Measurements from ENCODE around the gene NR3C2. TPM values are rescaled to one million over a fixed set of nuclear protein-coding genes. Genes with fewer than 3 reads are reported as not detected.
"Not testable (repeated sequence)": the region's sequence is repeated elsewhere in the genome, so short reads cannot be mapped to it uniquely, and the experiment has no call there.

Gene NR3C2
- total RNA-seq, 2 experiments from 2014 or later: 4.2 to 4.3 TPM

GRCh38 chr4:148196164-148196563, 246.1 kb downstream of the NR3C2 start:
- POLR2A ChIA-PET: no interaction called here
- intact Hi-C loops (cut with micrococcal nuclease): no loop called here
- no peak overlapping the region for H3K27ac Mint-ChIP-seq
- CTCF ChIA-PET: no interaction called here
- DNase-seq: no peak
- peaks cover 16% of the 10 kb centered on the region for H3K36me3 Mint-ChIP-seq
- H3K27me3 Mint-ChIP-seq: no peaks in the 10 kb centered on the region
- no peaks in the 10 kb centered on the region for H3K9me3 Mint-ChIP-seq
- no peaks in the 10 kb centered on the region for H3K4me1 Mint-ChIP-seq (ENCODE audit: low read depth)
- no peak overlapping the region for H3K4me3 Mint-ChIP-seq

GRCh38 chr4:148192526-148192925, 249.7 kb downstream of the NR3C2 start:
- H3K4me1 Mint-ChIP-seq (ENCODE audit: low read depth): no peaks in the 10 kb centered on the region
- no peak for DNase-seq
- no peaks in the 10 kb centered on the region for H3K27me3 Mint-ChIP-seq
- ChIA-PET POLR2A (no interaction called here), CTCF (no interaction called here)
- no peak overlapping the region for H3K4me3 Mint-ChIP-seq
- H3K36me3 Mint-ChIP-seq: peaks cover 24% of the 10 kb centered on the region
- no peak overlapping the region for H3K27ac Mint-ChIP-seq
- no peaks in the 10 kb centered on the region for H3K9me3 Mint-ChIP-seq
- intact Hi-C loops (cut with micrococcal nuclease): no loop called here

GRCh38 chr4:148187454-148188222, 254.6 kb downstream of the NR3C2 start:
- CTCF ChIA-PET: not testable (repeated sequence)

GRCh38 chr4:148184922-148185321, 257.3 kb downstream of the NR3C2 start:
- H3K4me3 Mint-ChIP-seq: no peak overlapping the region
- intact Hi-C loops (cut with micrococcal nuclease): no loop called here
- H3K4me1 Mint-ChIP-seq (ENCODE audit: low read depth): peaks cover 10% of the 10 kb centered on the region
- peaks cover 4% of the 10 kb centered on the region for H3K9me3 Mint-ChIP-seq
- no peaks in the 10 kb centered on the region for H3K27me3 Mint-ChIP-seq
- ChIA-PET POLR2A (no interaction called here), CTCF (no interaction called here)
- H3K27ac Mint-ChIP-seq: no peak overlapping the region
- peaks cover 17% of the 10 kb centered on the region for H3K36me3 Mint-ChIP-seq
- DNase-seq: no peak

More at GRCh38 chr4:148187454-148188222, 254.6 kb downstream of the NR3C2 start:
- H3K4me3 Mint-ChIP-seq; intact Hi-C loops (cut with micrococcal nuclease); H3K27me3 Mint-ChIP-seq; H3K4me1 Mint-ChIP-seq (ENCODE audit: low read depth); H3K27ac Mint-ChIP-seq; DNase-seq; H3K9me3 Mint-ChIP-seq; POLR2A ChIA-PET: not testable (repeated sequence)
- H3K36me3 Mint-ChIP-seq: peaks cover 27% of the 10 kb centered on the region

GRCh38 chr4:148182230-148182911, 259.8 kb downstream of the NR3C2 start:
- Mint-ChIP-seq H3K4me1 (ENCODE audit: low read depth) (peaks cover 11% of the 10 kb centered on the region), H3K27me3 (no peaks in the 10 kb centered on the region), H3K4me3 (no peak overlapping the region), H3K9me3 (peaks cover 4% of the 10 kb centered on the region), H3K36me3 (peaks cover 9% of the 10 kb centered on the region), H3K27ac (no peak overlapping the region)
- intact Hi-C loops (cut with micrococcal nuclease): no loop called here
- no peak for DNase-seq
- ChIA-PET CTCF (no interaction called here), POLR2A (no interaction called here)

GRCh38 chr4:148173397-148174017, 268.7 kb downstream of the NR3C2 start:
- no peaks in the 10 kb centered on the region for H3K27me3 Mint-ChIP-seq
- H3K27ac Mint-ChIP-seq: no peak overlapping the region
- H3K36me3 Mint-ChIP-seq: peaks cover 14% of the 10 kb centered on the region
- H3K4me1 Mint-ChIP-seq (ENCODE audit: low read depth): peaks cover 23% of the 10 kb centered on the region
- intact Hi-C loops (cut with micrococcal nuclease): no loop called here
- POLR2A ChIA-PET: no interaction called here
- CTCF ChIA-PET: no interaction called here
- no peak for DNase-seq
- no peak overlapping the region for H3K4me3 Mint-ChIP-seq
- H3K9me3 Mint-ChIP-seq: peaks cover 2% of the 10 kb centered on the region

- no peak for DNase-seq
- H3K27me3 Mint-ChIP-seq: no peaks in the 10 kb centered on the region
- no peak overlapping the region for H3K4me3 Mint-ChIP-seq
- ChIA-PET CTCF (no interaction called here), POLR2A (no interaction called here)
- peaks cover 23% of the 10 kb centered on the region for H3K4me1 Mint-ChIP-seq (ENCODE audit: low read depth)
- H3K9me3 Mint-ChIP-seq: peaks cover 2% of the 10 kb centered on the region
- no peak overlapping the region for H3K27ac Mint-ChIP-seq
- H3K36me3 Mint-ChIP-seq: peaks cover 14% of the 10 kb centered on the region
- intact Hi-C loops (cut with micrococcal nuclease): no loop called here
These were observed 270.6 kb downstream of the NR3C2 start for GRCh38 chr4:148171596-148171995.

- peaks cover 11% of the 10 kb centered on the region for H3K36me3 Mint-ChIP-seq
- H3K4me3 Mint-ChIP-seq: no peak overlapping the region
- ChIA-PET POLR2A (no interaction called here), CTCF (interaction anchor here (0.7 kb wide), 1 partner anchor 245 kb away, joined by 3 read pairs; no protein-coding TSS in a partner anchor)
- peaks cover 23% of the 10 kb centered on the region for H3K4me1 Mint-ChIP-seq (ENCODE audit: low read depth)
- intact Hi-C loops (cut with micrococcal nuclease): no loop called here
- H3K27me3 Mint-ChIP-seq: no peaks in the 10 kb centered on the region
- DNase-seq: no peak
- peaks cover 2% of the 10 kb centered on the region for H3K9me3 Mint-ChIP-seq
- H3K27ac Mint-ChIP-seq: no peak overlapping the region
These were observed 271.5 kb downstream of the NR3C2 start for GRCh38 chr4:148170408-148171365.

- Mint-ChIP-seq H3K36me3 (no peaks in the 10 kb centered on the region), H3K4me1 (ENCODE audit: low read depth) (peaks cover 12% of the 10 kb centered on the region), H3K9me3 (no peaks in the 10 kb centered on the region), H3K27me3 (no peaks in the 10 kb centered on the region), H3K27ac (no peak overlapping the region), H3K4me3 (no peak overlapping the region)
- ChIA-PET CTCF (no interaction called here), POLR2A (no interaction called here)
- intact Hi-C loops (cut with micrococcal nuclease): no loop called here
- no peak for DNase-seq
These were observed 276.1 kb downstream of the NR3C2 start for GRCh38 chr4:148166132-148166591.

GRCh38 chr4:148164557-148164956, 277.7 kb downstream of the NR3C2 start:
- no peak for DNase-seq
- Mint-ChIP-seq H3K27me3 (no peaks in the 10 kb centered on the region), H3K27ac (no peak overlapping the region), H3K4me1 (ENCODE audit: low read depth) (peaks cover under 1% of the 10 kb centered on the region), H3K9me3 (no peaks in the 10 kb centered on the region), H3K4me3 (no peak overlapping the region), H3K36me3 (no peaks in the 10 kb centered on the region)
- POLR2A ChIA-PET: no interaction called here
- intact Hi-C loops (cut with micrococcal nuclease): no loop called here
- CTCF ChIA-PET: no interaction called here

- H3K36me3 Mint-ChIP-seq: no peaks in the 10 kb centered on the region
- CTCF ChIA-PET: no interaction called here
- DNase-seq: no peak
- H3K4me3 Mint-ChIP-seq: no peak overlapping the region
- intact Hi-C loops (cut with micrococcal nuclease): no loop called here
- H3K9me3 Mint-ChIP-seq: peaks cover 5% of the 10 kb centered on the region
- POLR2A ChIA-PET: interaction anchor here (0.6 kb wide), 1 partner anchor 14 kb away, joined by 4 read pairs; no protein-coding TSS in a partner anchor
- no peaks in the 10 kb centered on the region for H3K4me1 Mint-ChIP-seq (ENCODE audit: low read depth)
- H3K27me3 Mint-ChIP-seq: no peaks in the 10 kb centered on the region
- H3K27ac Mint-ChIP-seq: no peak overlapping the region
These were observed 279.2 kb downstream of the NR3C2 start for GRCh38 chr4:148162991-148163390.

- Mint-ChIP-seq H3K9me3 (peaks cover 5% of the 10 kb centered on the region), H3K27ac (no peak overlapping the region), H3K36me3 (no peaks in the 10 kb centered on the region), H3K27me3 (no peaks in the 10 kb centered on the region), H3K4me3 (no peak overlapping the region), H3K4me1 (ENCODE audit: low read depth) (no peaks in the 10 kb centered on the region)
- DNase-seq: no peak
- CTCF ChIA-PET: no interaction called here
- intact Hi-C loops (cut with micrococcal nuclease): no loop called here
- POLR2A ChIA-PET: interaction anchor here (0.6 kb wide), 1 partner anchor 14 kb away, joined by 4 read pairs; no protein-coding TSS in a partner anchor
These were observed 279.7 kb downstream of the NR3C2 start for GRCh38 chr4:148162519-148162918.

All from activated CD4-positive, alpha-beta memory T cell treated with anti-CD3 and anti-CD28 coated beads for 36 hours (primary cell).